HFFc6 (cell line): ENCODE data around the gene PNPLA5. TPM values are rescaled to one million over a fixed set of nuclear protein-coding genes. Genes with fewer than 3 reads are reported as not detected.

Experiments
- DNase-seq: peaks from one replicate; pipeline ENCODE4 v3.0.0-alpha.2; 2018
- H3K27ac Mint-ChIP-seq: 2 replicates; pipeline ENCODE4 v1.8.0; 2020; ENCODE audit warnings: mild to moderate bottlenecking, mixed read lengths
- H3K27me3 Mint-ChIP-seq: 2 replicates; pipeline ENCODE4 v1.8.0; 2021; ENCODE audit warnings: mild to moderate bottlenecking, moderate library complexity, mixed read lengths; ENCODE audit not compliant: insufficient read depth
- H3K36me3 Mint-ChIP-seq: 2 replicates; pipeline ENCODE4 v1.8.0; 2021; ENCODE audit warnings: low read depth, mixed read lengths
- H3K4me1 Mint-ChIP-seq: 2 replicates; pipeline ENCODE4 v1.8.0; 2020; ENCODE audit warnings: low read depth, mixed read lengths
- H3K4me3 Mint-ChIP-seq: 2 replicates; pipeline ENCODE4 v1.8.0; 2020; ENCODE audit warnings: mild to moderate bottlenecking, moderate library complexity, mixed read lengths
- H3K9me3 Mint-ChIP-seq: 2 replicates; pipeline ENCODE4 v1.8.0; 2020; ENCODE audit warnings: mild to moderate bottlenecking, mixed read lengths
- total RNA-seq, 6 experiments: library from RNA; stranded (reverse); fragmentation: NEBNext Ultra II Directional; extraction: Animal tissue kit (Norgen Biotek cat#: 25700); gene quantifications; 2 replicates in 1 of 6; 3 replicates in 5 of 6; pipeline ENCODE4 v1.2.3, GENCODE V29; 2021
- TF ChIP-seq, protein P1 (sequence below): fragments of 200-600 bp; sonication (generic); IDR thresholded peaks from 2 replicates; pipeline ENCODE4 v1.5.0; 2021; ENCODE audit warnings: antibody characterized with exemption, mild to moderate bottlenecking

PNPLA5 gene
- total RNA-seq, 6 experiments from 2014 or later: not detected

GRCh38 chr22:43829904-43830851 lies 61.6 kb downstream of the PNPLA5 start:
- Mint-ChIP-seq H3K4me1 (peaks cover 25% of the 10 kb centered on the region), H3K36me3 (no peaks in the 10 kb centered on the region), H3K27me3 (peaks cover 12% of the 10 kb centered on the region), H3K9me3 (no peaks in the 10 kb centered on the region), H3K27ac (no peak overlapping the region), H3K4me3 (no peak overlapping the region)
- TF ChIP-seq, protein P1, sequence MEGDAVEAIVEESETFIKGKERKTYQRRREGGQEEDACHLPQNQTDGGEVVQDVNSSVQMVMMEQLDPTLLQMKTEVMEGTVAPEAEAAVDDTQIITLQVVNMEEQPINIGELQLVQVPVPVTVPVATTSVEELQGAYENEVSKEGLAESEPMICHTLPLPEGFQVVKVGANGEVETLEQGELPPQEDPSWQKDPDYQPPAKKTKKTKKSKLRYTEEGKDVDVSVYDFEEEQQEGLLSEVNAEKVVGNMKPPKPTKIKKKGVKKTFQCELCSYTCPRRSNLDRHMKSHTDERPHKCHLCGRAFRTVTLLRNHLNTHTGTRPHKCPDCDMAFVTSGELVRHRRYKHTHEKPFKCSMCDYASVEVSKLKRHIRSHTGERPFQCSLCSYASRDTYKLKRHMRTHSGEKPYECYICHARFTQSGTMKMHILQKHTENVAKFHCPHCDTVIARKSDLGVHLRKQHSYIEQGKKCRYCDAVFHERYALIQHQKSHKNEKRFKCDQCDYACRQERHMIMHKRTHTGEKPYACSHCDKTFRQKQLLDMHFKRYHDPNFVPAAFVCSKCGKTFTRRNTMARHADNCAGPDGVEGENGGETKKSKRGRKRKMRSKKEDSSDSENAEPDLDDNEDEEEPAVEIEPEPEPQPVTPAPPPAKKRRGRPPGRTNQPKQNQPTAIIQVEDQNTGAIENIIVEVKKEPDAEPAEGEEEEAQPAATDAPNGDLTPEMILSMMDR: no peak
- no peak for DNase-seq

Other genes starting within 250 kb of the PNPLA5 start
- under 1 TPM; 0.33 to 0.95 (median 0.64) TPM for gene EFCAB6, start 79.7 kb downstream of the PNPLA5 start, total RNA-seq
- gene SULT4A1, start 29.5 kb downstream of the PNPLA5 start, total RNA-seq: not detected
- gene PNPLA3, start 31.8 kb upstream of the PNPLA5 start, total RNA-seq: 1 to 10 TPM; 3.0 to 6.5 (median 3.4) TPM
- gene SAMM50, start 63.4 kb upstream of the PNPLA5 start, total RNA-seq: 10 to 100 TPM; 51.6 to 57.2 (median 53.3) TPM
- 10 to 100 TPM; 36.5 to 44.2 (median 38.9) TPM for gene PARVB, start 132.3 kb upstream of the PNPLA5 start, total RNA-seq